Heart left ventricle (tissue), 16 donors: ENCODE measurements around the gene NHSL2. TPM values are rescaled to one million over a fixed set of nuclear protein-coding genes. Genes with fewer than 3 reads are reported as not detected.

Experiments used
- ATAC-seq, 4 donors: fragments of 200-7000 bp; cut with Tn5 transposase; one replicate each; pipeline ENCODE4 v1.9.1; 2020 to 2022; ENCODE audit warnings: moderate library complexity in 4 of 4, mild to moderate bottlenecking in 3 of 4, moderate number of reproducible peaks in 1 of 4
- DNase-seq, 5 donors: peaks; one replicate each; pipeline ENCODE4 v3.0.0-alpha.2; 2020
- H3K27ac ChIP-seq, 12 donors: fragments of 200-600 bp; sonication (generic) in 4 of 12; one replicate each; pipeline versions ENCODE4 v1.5.0 to v1.8.0; 2016 to 2022; ENCODE audit warnings: mild to moderate bottlenecking in 2 of 12
- H3K27me3 ChIP-seq, 9 donors: fragments of 200-600 bp; sonication (generic) in 2 of 9; one replicate each; pipeline versions ENCODE4 v1.5.1 to v1.8.0; 2016 to 2022; ENCODE audit warnings: mild to moderate bottlenecking in 3 of 9
- H3K36me3 ChIP-seq, 9 donors: fragments of 200-600 bp; sonication (generic) in 2 of 9; one replicate each; pipeline versions ENCODE4 v1.5.0 to v1.8.0; 2018 to 2022; ENCODE audit warnings: mild to moderate bottlenecking in 2 of 9
- H3K4me1 ChIP-seq, 12 donors: fragments of 200-600 bp; sonication (generic) in 4 of 12; one replicate each; pipeline versions ENCODE4 v1.5.0 to v1.8.0; 2016 to 2022; ENCODE audit warnings: mild to moderate bottlenecking in 3 of 12
- H3K4me3 ChIP-seq, 12 donors: fragments of 200-600 bp; sonication (generic) in 4 of 12; one replicate each; pipeline versions ENCODE4 v1.5.0 to v1.8.0; 2017 to 2022; ENCODE audit warnings: mild to moderate bottlenecking in 9 of 12, moderate library complexity in 4 of 12
- H3K9me3 ChIP-seq, 12 donors: fragments of 200-600 bp; sonication (generic) in 4 of 12; one replicate each; pipeline versions ENCODE4 v1.5.0 to v1.8.0; 2016 to 2022; ENCODE audit warnings: mild to moderate bottlenecking in 1 of 12
- POLR2A ChIP-seq, 2 donors: fragments of 450-650 bp; IDR thresholded peaks; one replicate each; pipeline ENCODE4 v1.6.1; 2017; ENCODE audit warnings: antibody characterized with exemption in 2 of 2, mild to moderate bottlenecking in 2 of 2, moderate library complexity in 2 of 2
- WGBS, 4 donors: extraction: QIAGEN DNeasy Blood & Tissue Kit in 2 of 4; methylation state at CpG; one replicate each; pipeline versions ENCODE4 v1.1.5 to v1.1.7; 2013 to 2018; 5-methylcytosine and 5-hydroxymethylcytosine counted together
- intact Hi-C, 10 donors: fragments of 100-400 bp; cut with DNase I; formaldehyde crosslinking; loops; one replicate each; pipeline versions ENCODE4 v1.11.1 to v1.14.2; 2022
- polyA plus RNA-seq, 2 donors: library from polyadenylated mRNA; stranded (reverse); fragments of 200-250 nt; gene quantifications; one replicate each; pipeline ENCODE4 v1.2.3, GENCODE V29; 2013
- total RNA-seq, 9 donors: library from RNA; depleted of rRNA in 2 of 9; stranded (reverse); fragments of >200 nt in 2 of 9; fragmentation: NEBNext Ultra II Directional in 3 of 9; extraction: Animal tissue kit (Norgen Biotek cat#: 25700) in 3 of 9; gene quantifications; one replicate each; pipeline versions ENCODE4 v1.1.0 to v1.2.4, GENCODE V29; 2016 to 2023
- TF ChIP-seq, protein P1 (sequence below), 12 donors: fragments of 200-600 bp; sonication (generic) in 4 of 12; IDR thresholded peaks; one replicate each; pipeline versions ENCODE4 v1.5.0 to v1.8.0; 2018 to 2022; ENCODE audit warnings: antibody characterized with exemption in 12 of 12, mild to moderate bottlenecking in 5 of 12
- donor health status: ischemic (EF 13 %, LVEDD 7.1; RV severe dilation, severe dysfunction).
- donor health status: healthy with polysubstance abuse.
- donor health status: DM: no; HTN: yes; CAD: no.
- donor health status: DM: no; HTN: no; CAD: no.
- donor health status: ischemic (EF 25% LVEDD 6.9; RV normal size, moderate dysfunction).
- donor health status: ischemic (EF 25% LVEDD 5.7; RV mildly dilated, moderate dysfunction).
- donor health status: healthy.
- donor health status: DM: yes; HTN: yes; CAD: no.
- donor health status: ischemic (EF 35%, LVEDD 5.7; RV mildly dilated, moderate dysfunction).
- donor health status: nonischemic (EF 11% LVEDD 7.7; RV severe dilation, severe dysfunction).
- donor health status: DM: yes; HTN: yes; CAD: no.
- donor health status: PGD.
- donor health status: ischemic (EF 29% LVEDD 5.4; RV normal size, mild dysfunction).
- donor health status: nonischemic (EF 23%, LVEDD 6.1; RV moderate dilation, normal function).

The NHSL2 gene
- total and polyA plus RNA-seq, 11 donors = 1.8 to 14.0 (median 5.8) TPM

DNA sequence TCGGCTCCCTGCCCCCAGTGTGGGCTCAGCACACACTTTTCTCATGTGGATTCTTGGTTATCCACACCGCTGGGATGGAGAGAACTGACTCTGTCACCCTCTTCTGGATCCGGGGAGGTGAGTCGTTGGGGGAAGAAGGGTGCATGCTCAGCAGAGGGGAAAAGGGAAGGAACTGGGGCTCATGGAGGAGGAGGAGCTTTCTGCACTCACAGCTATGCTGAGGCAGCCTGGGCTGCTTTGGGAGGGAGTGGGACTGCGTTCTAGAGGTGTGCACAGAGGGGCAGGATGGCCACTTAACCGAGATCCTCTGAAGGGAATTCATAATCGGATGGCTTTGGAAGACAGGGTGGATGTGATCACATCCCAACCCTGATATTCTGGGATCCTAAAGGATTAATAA lies 169.5 kb downstream of the NHSL2 start:
- Histone ChIP-seq H3K27me3 (peaks cover 0 to 36% (median 0%) of the 10 kb centered on the region in 9 donors), H3K9me3 (no peaks in the 10 kb centered on the region), H3K36me3 (no peaks in the 10 kb centered on the region), H3K27ac (peak overlapping the region; percentile 43 to 81 (median 74)), H3K4me3 (peak overlapping the region in 11 of 12 donors; percentile 15 to 57 (median 42)), H3K4me1 (peaks cover 0 to 24% (median 7%) of the 10 kb centered on the region in 12 donors)
- intact Hi-C loops = loop anchor here in 1 of 10 donors (5.0 kb wide), 1 partner anchor 47 kb away; no protein-coding TSS in a partner anchor
- TF ChIP-seq POLR2A (IDR thresholded peaks at IDR 0.05) = no peak
- TF ChIP-seq, protein P1, sequence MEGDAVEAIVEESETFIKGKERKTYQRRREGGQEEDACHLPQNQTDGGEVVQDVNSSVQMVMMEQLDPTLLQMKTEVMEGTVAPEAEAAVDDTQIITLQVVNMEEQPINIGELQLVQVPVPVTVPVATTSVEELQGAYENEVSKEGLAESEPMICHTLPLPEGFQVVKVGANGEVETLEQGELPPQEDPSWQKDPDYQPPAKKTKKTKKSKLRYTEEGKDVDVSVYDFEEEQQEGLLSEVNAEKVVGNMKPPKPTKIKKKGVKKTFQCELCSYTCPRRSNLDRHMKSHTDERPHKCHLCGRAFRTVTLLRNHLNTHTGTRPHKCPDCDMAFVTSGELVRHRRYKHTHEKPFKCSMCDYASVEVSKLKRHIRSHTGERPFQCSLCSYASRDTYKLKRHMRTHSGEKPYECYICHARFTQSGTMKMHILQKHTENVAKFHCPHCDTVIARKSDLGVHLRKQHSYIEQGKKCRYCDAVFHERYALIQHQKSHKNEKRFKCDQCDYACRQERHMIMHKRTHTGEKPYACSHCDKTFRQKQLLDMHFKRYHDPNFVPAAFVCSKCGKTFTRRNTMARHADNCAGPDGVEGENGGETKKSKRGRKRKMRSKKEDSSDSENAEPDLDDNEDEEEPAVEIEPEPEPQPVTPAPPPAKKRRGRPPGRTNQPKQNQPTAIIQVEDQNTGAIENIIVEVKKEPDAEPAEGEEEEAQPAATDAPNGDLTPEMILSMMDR (IDR thresholded peaks at IDR 0.05) = no peak
- DNase-seq = no peak
- ATAC-seq = peak; percentile 24 to 44 (median 28)
- 45 to 72% (median 56%) methylated on average over 7 of the region's 7 CpGs for WGBS, 4 donors

DNA sequence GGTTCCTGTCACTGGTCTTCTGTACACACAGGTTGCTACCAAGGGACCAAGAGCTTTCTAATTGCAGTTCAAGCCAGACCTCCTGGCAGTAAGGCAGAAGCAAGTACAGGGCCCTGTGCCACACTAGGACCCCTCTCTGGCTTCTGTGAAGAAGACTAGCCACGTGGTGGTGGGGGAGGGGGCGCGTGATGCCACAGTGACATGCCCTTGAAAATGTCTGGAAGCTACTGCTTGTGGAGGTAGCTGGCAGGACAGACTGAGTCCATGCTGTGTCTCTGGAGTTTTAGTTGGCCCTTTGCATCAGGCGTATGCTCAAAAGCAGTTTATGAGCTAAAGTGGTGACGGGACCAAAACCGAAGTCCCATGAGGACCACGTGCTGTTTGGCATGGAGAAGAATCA lies 170.2 kb downstream of the NHSL2 start:
- intact Hi-C loops = loop anchor here in 1 of 10 donors (5.0 kb wide), 1 partner anchor 47 kb away; no protein-coding TSS in a partner anchor
- H3K36me3 ChIP-seq = no peaks in the 10 kb centered on the region
- ATAC-seq = no peak
- peaks cover 0 to 40% (median 0%) of the 10 kb centered on the region in 9 donors for H3K27me3 ChIP-seq
- no peak for DNase-seq
- H3K9me3 ChIP-seq = no peaks in the 10 kb centered on the region
- TF ChIP-seq, protein P1 (IDR thresholded peaks at IDR 0.05) = no peak
- no peak for TF ChIP-seq POLR2A (IDR thresholded peaks at IDR 0.05)
- peak overlapping the region in 6 of 12 donors; percentile 3 to 80 (median 54) for H3K27ac ChIP-seq
- H3K4me3 ChIP-seq = peak overlapping the region in 11 of 12 donors; percentile 2 to 57 (median 42)
- peaks cover 0 to 24% (median 7%) of the 10 kb centered on the region in 12 donors for H3K4me1 ChIP-seq
- WGBS, 4 donors = 54 to 75% (median 63%) methylated on average over 7 of the region's 7 CpGs

DNA sequence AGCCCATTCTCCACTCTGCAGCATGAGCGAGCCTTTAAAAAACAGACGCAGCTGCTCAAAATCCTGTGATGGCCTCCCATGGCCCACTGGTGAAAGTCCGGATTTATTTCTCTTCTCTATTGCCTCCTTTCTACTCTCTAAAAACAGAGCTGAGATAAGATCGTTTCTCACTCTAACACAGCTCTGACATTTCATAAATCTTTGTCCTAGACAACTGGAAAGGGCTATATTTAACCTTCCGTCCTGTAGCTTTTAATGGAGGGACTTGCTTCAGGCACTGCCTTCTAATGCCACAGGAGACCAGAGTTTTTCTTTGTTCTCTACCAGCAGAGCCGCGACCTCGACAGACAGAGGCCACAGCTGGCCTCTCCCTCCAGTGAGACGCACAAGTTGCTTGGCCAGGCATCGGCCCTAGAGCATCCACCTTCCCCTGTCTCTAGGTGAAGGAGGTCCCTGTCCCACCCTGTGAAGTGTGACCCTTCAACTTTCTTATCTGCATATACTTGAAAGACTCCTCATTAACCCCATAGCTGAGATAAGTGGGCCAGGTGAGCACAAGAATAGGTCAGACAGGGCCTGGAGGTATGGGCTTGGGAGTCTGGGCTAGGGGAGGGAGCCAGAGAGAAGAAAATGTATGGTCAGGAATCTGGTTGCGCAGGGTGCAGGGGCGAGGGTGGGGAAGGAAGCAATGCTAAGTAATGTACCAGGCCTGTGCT lies 171.1 kb downstream of the NHSL2 start:
- peak in 1 of 4 donors; percentile 21 for ATAC-seq
- Histone ChIP-seq H3K27ac (peak overlapping the region in 7 of 12 donors; percentile 3 to 80 (median 15)), H3K36me3 (no peaks in the 10 kb centered on the region), H3K9me3 (no peaks in the 10 kb centered on the region), H3K27me3 (peaks cover 0 to 42% (median 0%) of the 10 kb centered on the region in 9 donors), H3K4me1 (peaks cover 0 to 24% (median 7%) of the 10 kb centered on the region in 12 donors), H3K4me3 (peak overlapping the region in 10 of 12 donors; percentile 7 to 57 (median 42))
- intact Hi-C loops = loop anchor here in 1 of 10 donors (5.0 kb wide), 1 partner anchor 46 kb away; no protein-coding TSS in a partner anchor
- no peak for DNase-seq
- TF ChIP-seq POLR2A (IDR thresholded peaks at IDR 0.05) = no peak
- TF ChIP-seq, protein P1 (IDR thresholded peaks at IDR 0.05) = no peak
- WGBS, 4 donors = 47 to 63% (median 55%) methylated on average over 12 of the region's 12 CpGs

DNA sequence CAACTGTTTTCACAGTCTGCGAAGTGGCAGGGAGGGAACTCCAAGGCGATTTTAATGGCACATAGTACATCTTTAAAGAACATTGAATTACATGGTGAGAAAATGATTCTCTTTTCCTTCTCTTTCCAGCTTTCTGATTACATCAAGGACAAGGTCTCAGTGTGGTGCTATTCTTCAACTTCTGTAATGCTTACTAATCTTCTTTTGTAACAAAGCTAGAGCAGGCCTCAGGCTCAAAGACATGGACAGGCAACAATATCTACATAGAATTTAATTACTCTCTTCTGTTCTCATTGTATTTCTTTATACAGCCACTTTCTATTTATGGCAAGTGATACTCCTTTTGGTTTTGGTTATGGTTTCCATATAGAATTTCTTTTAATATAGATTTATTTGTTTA lies 172.6 kb downstream of the NHSL2 start:
- no peak overlapping the region for H3K27ac ChIP-seq
- intact Hi-C loops = loop anchor here in 1 of 10 donors (5.0 kb wide), 1 partner anchor 44 kb away; no protein-coding TSS in a partner anchor
- 81 to 97% (median 90%) methylated on average over 2 of the region's 2 CpGs for WGBS, 4 donors

More for the DNA sequence above, 172.6 kb downstream of the NHSL2 start:
- Histone ChIP-seq H3K27me3 (peaks cover 0 to 31% (median 0%) of the 10 kb centered on the region in 9 donors), H3K4me1 (peaks cover 0 to 18% (median 6%) of the 10 kb centered on the region in 12 donors), H3K9me3 (no peaks in the 10 kb centered on the region), H3K4me3 (no peak overlapping the region), H3K36me3 (no peaks in the 10 kb centered on the region)
- DNase-seq (no peak), ATAC-seq (no peak)
- no peak for TF ChIP-seq POLR2A (IDR thresholded peaks at IDR 0.05)
- TF ChIP-seq, protein P1 (IDR thresholded peaks at IDR 0.05) = no peak
